Astrocyte (in vitro differentiated cells and primary cell): ENCODE data around the gene CACNG3. TPM values are rescaled to one million over a fixed set of nuclear protein-coding genes. Genes with fewer than 3 reads are reported as not detected.

Experiments
- DNase-seq: peaks from one replicate; pipeline ENCODE4 v3.0.0-alpha.2; 2010; ENCODE audit warnings: low read depth
- FAIRE-seq: peaks from 2 replicates; lab custom pipeline; 2011; peaks lifted over from hg19 to GRCh38; lab: Jason Lieb, UNC
- H2AFZ ChIP-seq: 2 replicates; pipeline ENCODE4 v1.6.0; 2012; ENCODE audit warnings: low read depth, low read length, inconsistent platforms
- H3K27ac ChIP-seq: 2 replicates; pipeline ENCODE4 v1.5.1; 2011; ENCODE audit warnings: low read depth, low read length, inconsistent platforms
- H3K27me3 ChIP-seq: 2 replicates; pipeline ENCODE4 v1.6.0; 2011; ENCODE audit warnings: low read length, inconsistent platforms; ENCODE audit not compliant: insufficient read depth
- H3K36me3 ChIP-seq: 2 replicates; pipeline ENCODE4 v1.5.1; 2011; ENCODE audit warnings: low read length, inconsistent platforms; ENCODE audit not compliant: insufficient read depth
- H3K4me1 ChIP-seq: 2 replicates; pipeline ENCODE4 v1.5.1; 2011; ENCODE audit warnings: low read length, inconsistent platforms; ENCODE audit not compliant: insufficient read depth
- H3K4me2 ChIP-seq: 2 replicates; pipeline ENCODE4 v1.6.0; 2012; ENCODE audit warnings: low read length, inconsistent platforms
- H3K4me3 ChIP-seq: 2 replicates; pipeline ENCODE4 v1.5.1; 2011; ENCODE audit warnings: low read depth, mild to moderate bottlenecking, low read length, inconsistent platforms; ENCODE audit not compliant: insufficient read depth
- H3K79me2 ChIP-seq: 2 replicates; pipeline ENCODE4 v1.6.0; 2012; ENCODE audit warnings: mild to moderate bottlenecking, low read length, inconsistent platforms; ENCODE audit not compliant: insufficient read depth
- H3K9ac ChIP-seq: 2 replicates; pipeline ENCODE4 v1.6.0; 2012; ENCODE audit warnings: mild to moderate bottlenecking, low read length, inconsistent platforms
- H3K9me3 ChIP-seq: 2 replicates; pipeline ENCODE4 v1.5.1; 2012; ENCODE audit warnings: low read depth, mild to moderate bottlenecking, low read length, inconsistent platforms; ENCODE audit not compliant: insufficient read depth
- H4K20me1 ChIP-seq: 2 replicates; pipeline ENCODE4 v1.6.0; 2012; ENCODE audit warnings: low read length, inconsistent platforms; ENCODE audit not compliant: insufficient read depth
- H3K27ac Mint-ChIP-seq: one replicate; pipeline ENCODE4 v1.8.0; 2021; ENCODE audit warnings: mild to moderate bottlenecking, mixed read lengths; ENCODE audit not compliant: unreplicated experiment
- H3K27me3 Mint-ChIP-seq: one replicate; pipeline ENCODE4 v1.8.0; 2021; ENCODE audit warnings: low read depth, mixed read lengths; ENCODE audit not compliant: unreplicated experiment
- H3K36me3 Mint-ChIP-seq: one replicate; pipeline ENCODE4 v1.8.0; 2021; ENCODE audit warnings: low read depth, mixed read lengths; ENCODE audit not compliant: unreplicated experiment
- H3K4me1 Mint-ChIP-seq: one replicate; pipeline ENCODE4 v1.8.0; 2021; ENCODE audit warnings: low read depth, mixed read lengths; ENCODE audit not compliant: unreplicated experiment
- H3K4me3 Mint-ChIP-seq: one replicate; pipeline ENCODE4 v1.8.0; 2021; ENCODE audit warnings: mild to moderate bottlenecking, moderate library complexity, mixed read lengths; ENCODE audit not compliant: unreplicated experiment
- H3K9me3 Mint-ChIP-seq: one replicate; pipeline ENCODE4 v1.8.0; 2021; ENCODE audit warnings: mild to moderate bottlenecking, mixed read lengths; ENCODE audit not compliant: unreplicated experiment
- EZH2 ChIP-seq: IDR thresholded peaks from 2 replicates; pipeline ENCODE4 v1.6.1; 2012; ENCODE audit warnings: mild to moderate bottlenecking, low read length, inconsistent platforms; ENCODE audit not compliant: insufficient read depth
- total RNA-seq: library from RNA; stranded (reverse); gene quantifications from 2 replicates; pipeline ENCODE4 v1.2.1, GENCODE V29; 2021
- TF ChIP-seq, protein P1 (sequence below): IDR thresholded peaks from 2 replicates; pipeline ENCODE4 v1.5.1; 2011; ENCODE audit warnings: low read depth, mild to moderate bottlenecking, inconsistent platforms, low read length, moderate library complexity; ENCODE audit not compliant: insufficient read depth

The CACNG3 gene
- total RNA-seq, 1 donor from 2014 or later = not detected

DNA sequence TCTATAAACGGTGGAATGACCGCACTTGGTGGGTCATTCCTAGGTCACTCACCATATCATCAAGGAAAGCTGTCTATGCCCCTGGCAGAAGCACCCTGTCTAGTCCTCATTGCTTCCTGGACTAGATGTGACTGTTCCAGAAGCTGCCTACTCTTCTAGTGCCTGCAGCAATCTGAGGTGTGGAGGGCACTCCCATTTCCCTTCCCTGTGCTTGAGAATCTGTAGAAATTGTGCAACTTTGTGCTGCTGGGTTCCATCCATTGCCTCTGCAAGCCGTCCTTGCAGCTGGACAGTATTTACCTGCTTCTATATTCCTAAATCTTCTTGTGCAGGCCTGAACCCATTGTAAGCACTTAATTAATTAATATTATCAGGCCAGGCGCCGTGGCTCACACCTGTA, 52.1 kb downstream of the CACNG3 start:
- no peaks in the 10 kb centered on the region for H3K36me3 Mint-ChIP-seq
- no peaks in the 10 kb centered on the region for H3K4me1 Mint-ChIP-seq

DNA sequence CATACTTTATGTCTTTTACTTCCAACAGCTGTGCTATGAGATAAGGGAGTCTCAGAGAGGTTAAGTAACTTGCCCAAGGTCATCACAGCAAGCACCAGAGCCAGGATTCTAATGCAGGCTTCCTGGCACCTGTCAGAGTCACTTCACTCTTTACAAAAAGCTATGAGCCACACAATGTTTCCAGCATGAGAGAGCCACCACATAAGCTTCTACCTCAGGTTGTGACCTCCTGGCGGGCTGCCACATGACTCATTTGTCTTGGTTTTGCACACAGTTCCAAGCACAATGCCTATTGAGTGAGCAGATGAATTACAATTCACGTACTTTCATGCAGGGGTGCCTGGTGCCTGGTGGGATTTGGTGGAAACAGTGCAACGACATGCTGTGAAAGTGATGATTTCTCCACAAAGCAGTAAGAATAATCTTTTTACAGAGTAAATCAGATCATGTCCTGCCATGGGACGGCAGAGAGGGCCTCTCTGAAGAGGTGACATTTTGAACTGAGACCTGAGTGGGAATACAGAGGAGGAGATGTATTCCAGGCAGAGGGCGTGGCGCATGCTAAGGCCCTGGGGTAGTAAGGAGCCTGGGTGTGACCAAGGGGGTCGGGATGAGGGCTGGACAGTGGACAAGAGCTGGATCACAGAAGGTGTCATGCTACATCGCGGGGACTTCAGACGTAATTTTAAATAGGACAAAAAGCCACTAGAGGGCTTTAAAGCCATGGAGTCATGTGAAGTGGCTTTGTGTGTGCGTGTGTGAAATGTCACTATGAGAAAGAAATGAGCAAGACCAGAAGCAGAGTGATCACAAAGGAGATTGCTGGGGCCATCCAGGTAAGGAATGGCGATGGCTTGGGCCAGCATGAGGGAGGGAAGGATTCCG, 53.4 kb downstream of the CACNG3 start:
- Histone ChIP-seq H3K79me2 (no peaks in the 10 kb centered on the region), H3K9me3 (no peaks in the 10 kb centered on the region), H3K27ac (no peak overlapping the region), H2AFZ (no peak overlapping the region), H3K36me3 (no peaks in the 10 kb centered on the region), H4K20me1 (no peaks in the 10 kb centered on the region), H3K9ac (no peak overlapping the region), H3K27me3 (no peaks in the 10 kb centered on the region), H3K4me1 (no peaks in the 10 kb centered on the region), H3K4me2 (no peak overlapping the region), H3K4me3 (no peak overlapping the region)
- FAIRE-seq (no peak), DNase-seq (peak; percentile 54)
- Mint-ChIP-seq H3K4me1 (no peaks in the 10 kb centered on the region), H3K9me3 (no peaks in the 10 kb centered on the region), H3K27ac (no peak overlapping the region), H3K4me3 (no peak overlapping the region), H3K36me3 (no peaks in the 10 kb centered on the region), H3K27me3 (peaks cover 31% of the 10 kb centered on the region)
- TF ChIP-seq, protein P1, sequence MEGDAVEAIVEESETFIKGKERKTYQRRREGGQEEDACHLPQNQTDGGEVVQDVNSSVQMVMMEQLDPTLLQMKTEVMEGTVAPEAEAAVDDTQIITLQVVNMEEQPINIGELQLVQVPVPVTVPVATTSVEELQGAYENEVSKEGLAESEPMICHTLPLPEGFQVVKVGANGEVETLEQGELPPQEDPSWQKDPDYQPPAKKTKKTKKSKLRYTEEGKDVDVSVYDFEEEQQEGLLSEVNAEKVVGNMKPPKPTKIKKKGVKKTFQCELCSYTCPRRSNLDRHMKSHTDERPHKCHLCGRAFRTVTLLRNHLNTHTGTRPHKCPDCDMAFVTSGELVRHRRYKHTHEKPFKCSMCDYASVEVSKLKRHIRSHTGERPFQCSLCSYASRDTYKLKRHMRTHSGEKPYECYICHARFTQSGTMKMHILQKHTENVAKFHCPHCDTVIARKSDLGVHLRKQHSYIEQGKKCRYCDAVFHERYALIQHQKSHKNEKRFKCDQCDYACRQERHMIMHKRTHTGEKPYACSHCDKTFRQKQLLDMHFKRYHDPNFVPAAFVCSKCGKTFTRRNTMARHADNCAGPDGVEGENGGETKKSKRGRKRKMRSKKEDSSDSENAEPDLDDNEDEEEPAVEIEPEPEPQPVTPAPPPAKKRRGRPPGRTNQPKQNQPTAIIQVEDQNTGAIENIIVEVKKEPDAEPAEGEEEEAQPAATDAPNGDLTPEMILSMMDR = no peak
- TF ChIP-seq EZH2 = no peak

More for the DNA sequence above, 52.1 kb downstream of the CACNG3 start:
- no peak overlapping the region for H3K4me3 Mint-ChIP-seq
- H4K20me1 ChIP-seq = no peaks in the 10 kb centered on the region
- peaks cover 25% of the 10 kb centered on the region for H3K27me3 Mint-ChIP-seq
- no peak overlapping the region for H3K27ac ChIP-seq
- TF ChIP-seq EZH2 = no peak
- TF ChIP-seq, protein P1 = no peak
- no peak overlapping the region for H3K27ac Mint-ChIP-seq
- H3K36me3 ChIP-seq = no peaks in the 10 kb centered on the region
- no peaks in the 10 kb centered on the region for H3K27me3 ChIP-seq
- H3K9me3 ChIP-seq = no peaks in the 10 kb centered on the region
- no peaks in the 10 kb centered on the region for H3K4me1 ChIP-seq
- H3K79me2 ChIP-seq = no peaks in the 10 kb centered on the region
- H3K9ac ChIP-seq = no peak overlapping the region
- FAIRE-seq (no peak), DNase-seq (no peak)
- H3K4me2 ChIP-seq = no peak overlapping the region
- H2AFZ ChIP-seq = no peak overlapping the region
- H3K4me3 ChIP-seq = no peak overlapping the region
- no peaks in the 10 kb centered on the region for H3K9me3 Mint-ChIP-seq

DNA sequence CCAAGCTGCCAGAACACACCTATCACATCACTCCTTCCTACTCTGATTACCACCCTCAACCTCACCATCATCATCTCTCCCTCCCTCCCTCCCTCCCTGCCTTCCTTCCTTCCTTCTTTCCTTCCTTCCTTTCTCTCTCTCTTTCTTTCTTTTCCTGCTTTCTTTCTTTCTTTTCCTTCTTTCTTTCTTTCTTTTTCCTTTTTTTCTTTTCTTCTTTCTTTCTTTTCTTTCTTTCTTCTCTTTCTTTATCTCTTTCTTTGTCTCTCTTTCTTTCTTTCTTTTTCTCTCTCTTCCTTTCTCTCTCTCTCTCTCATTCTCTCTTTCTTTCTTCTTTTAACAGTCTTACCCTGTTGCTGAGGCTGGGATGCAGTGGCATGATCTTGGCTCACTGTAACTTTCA, 59.2 kb downstream of the CACNG3 start:
- Mint-ChIP-seq H3K4me3 (no peak overlapping the region), H3K27ac (no peak overlapping the region), H3K4me1 (no peaks in the 10 kb centered on the region), H3K27me3 (peaks cover 26% of the 10 kb centered on the region), H3K9me3 (no peaks in the 10 kb centered on the region), H3K36me3 (no peaks in the 10 kb centered on the region)
- Histone ChIP-seq H3K79me2 (no peaks in the 10 kb centered on the region), H3K4me1 (no peaks in the 10 kb centered on the region), H3K9ac (no peak overlapping the region), H3K4me2 (no peak overlapping the region), H3K9me3 (no peaks in the 10 kb centered on the region), H3K27me3 (no peaks in the 10 kb centered on the region), H3K36me3 (no peaks in the 10 kb centered on the region), H2AFZ (no peak overlapping the region), H3K4me3 (no peak overlapping the region), H4K20me1 (no peaks in the 10 kb centered on the region), H3K27ac (no peak overlapping the region)
- no peak for TF ChIP-seq EZH2
- TF ChIP-seq, protein P1 = no peak
- no peak for FAIRE-seq
- DNase-seq = no peak
